ENCODE results near the gene WNK2.

Gene WNK2

DNA sequence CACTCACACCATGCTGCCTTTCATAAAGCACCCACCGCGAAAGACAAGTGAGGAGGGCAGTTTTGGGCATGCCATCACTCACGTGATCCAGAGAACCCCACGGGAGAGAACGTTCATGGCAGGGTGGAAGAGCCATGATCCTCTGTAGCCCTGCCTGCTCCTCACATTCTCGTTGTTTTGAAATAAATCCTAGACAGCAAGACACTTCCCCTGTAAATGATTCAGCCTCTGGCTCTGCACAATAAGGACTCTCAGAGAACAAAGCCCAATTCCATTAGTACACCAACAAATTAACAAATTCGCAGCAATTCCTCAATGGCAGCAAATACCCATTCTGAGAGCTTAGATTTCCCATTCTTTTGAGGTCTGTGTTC lies 71.5 kb downstream of the WNK2 start:
- DNase-seq (ENCODE audit: low read depth) = no peak

DNA sequence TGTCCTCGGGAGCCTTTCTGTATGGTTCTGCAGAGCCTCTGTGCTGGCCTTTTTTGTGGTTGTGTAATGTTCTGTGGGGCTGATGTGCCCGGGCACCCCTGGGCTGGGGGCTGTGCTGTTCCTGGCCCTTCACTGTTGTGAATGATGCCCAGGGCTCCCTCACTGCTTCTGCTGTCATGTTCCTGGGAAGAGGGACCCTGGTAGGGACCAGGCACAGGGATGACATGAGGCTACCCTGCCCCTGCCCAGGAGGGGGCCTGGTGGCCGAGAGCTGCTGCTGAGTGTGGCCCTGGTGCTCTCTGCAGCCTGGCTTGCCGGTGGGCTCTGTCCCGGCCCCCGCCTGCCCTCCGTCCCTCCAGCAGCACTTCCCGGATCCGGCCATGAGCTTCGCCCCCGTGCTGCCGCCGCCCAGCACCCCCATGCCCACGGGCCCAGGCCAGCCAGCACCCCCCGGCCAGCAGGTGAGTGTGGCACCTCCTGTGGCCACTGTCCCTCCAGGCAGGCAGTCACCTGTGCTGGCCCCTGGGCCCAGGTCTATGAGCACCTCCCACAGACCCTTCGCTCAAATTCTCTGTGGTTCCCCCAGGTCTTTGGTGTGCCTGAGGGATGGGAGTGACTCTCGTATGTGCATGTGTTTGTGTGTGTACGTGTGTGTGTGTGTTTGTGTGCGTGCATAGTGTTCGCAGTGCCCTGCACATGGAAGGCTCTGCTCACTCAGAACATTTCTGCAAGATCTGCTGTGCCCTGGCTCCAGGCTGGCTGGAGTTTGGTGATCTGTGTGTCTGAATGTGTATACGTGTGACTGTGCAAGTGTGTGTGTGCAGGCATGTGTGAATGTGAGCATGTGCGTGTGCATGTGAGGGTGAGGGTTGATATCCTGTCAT lies 72.3 kb downstream of the WNK2 start:
- DNase-seq (ENCODE audit: low read depth) = no peak

DNA sequence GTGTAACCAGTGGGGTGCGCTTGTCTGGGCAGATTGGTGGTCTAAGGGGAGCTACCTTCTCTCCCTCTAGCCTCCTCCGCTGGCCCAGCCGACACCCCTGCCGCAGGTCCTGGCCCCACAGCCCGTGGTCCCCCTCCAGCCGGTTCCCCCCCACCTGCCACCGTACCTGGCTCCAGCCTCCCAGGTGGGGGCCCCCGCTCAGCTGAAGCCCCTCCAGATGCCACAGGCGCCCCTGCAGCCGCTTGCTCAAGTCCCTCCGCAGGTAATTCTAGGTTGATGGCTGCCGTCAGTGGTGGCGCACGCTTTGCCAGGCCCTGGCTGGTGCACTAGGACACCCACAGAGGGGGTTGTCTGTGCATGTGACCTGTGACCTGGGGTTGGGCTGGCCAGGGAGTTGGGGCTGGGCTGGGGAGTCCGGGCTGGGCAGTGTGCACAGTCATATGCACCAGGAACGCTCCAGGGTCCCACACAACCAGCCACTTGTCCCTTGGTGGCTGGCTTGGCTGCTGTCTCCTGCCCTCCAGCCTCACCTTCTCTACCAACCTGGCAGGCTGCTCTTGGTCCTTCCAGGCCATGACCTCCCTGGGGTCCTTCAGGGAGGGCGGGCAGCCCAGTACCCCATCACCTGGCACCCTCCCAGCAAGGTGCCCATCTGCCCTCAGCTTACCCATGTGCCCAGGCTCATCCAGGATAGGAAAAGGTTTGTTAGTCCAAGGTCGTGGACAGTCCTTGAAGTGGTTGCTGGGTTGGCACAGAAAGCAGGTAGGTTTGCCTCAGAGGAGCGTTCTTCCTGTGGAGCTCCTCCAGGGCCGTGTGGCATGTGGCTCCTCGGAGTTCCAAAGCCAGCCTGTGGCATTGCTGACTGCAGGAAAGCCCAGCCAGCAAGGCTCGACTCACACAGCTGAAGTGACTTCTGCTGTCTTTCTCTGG lies 73.2 kb downstream of the WNK2 start:
- no peak for DNase-seq (ENCODE audit: low read depth)

DNA sequence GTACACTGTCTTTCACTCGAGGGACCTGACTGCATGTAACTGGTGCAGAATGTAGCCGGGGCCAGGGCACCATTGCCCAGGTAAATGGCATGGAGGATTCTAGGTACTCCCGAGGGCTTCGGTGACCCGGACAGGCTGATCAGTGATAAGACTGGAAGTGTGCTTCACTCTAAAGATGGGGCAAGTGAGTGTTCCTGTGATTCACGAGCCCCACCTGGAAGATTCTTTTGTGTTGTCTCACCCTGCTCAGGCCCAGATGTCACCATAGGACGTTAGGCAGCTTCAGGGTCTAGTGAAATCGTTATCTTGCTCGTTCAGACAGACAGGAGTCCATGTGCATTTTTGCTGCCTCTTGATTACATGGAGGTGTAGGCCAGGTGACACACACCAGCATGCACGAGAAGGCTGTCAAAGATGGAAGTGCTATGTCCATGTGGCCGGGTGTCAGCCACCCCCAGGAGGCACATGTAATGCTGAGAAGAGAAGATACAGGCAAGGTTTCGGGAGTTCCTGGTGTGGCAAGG lies 73.9 kb downstream of the WNK2 start:
- no peak for DNase-seq (ENCODE audit: low read depth)

DNA sequence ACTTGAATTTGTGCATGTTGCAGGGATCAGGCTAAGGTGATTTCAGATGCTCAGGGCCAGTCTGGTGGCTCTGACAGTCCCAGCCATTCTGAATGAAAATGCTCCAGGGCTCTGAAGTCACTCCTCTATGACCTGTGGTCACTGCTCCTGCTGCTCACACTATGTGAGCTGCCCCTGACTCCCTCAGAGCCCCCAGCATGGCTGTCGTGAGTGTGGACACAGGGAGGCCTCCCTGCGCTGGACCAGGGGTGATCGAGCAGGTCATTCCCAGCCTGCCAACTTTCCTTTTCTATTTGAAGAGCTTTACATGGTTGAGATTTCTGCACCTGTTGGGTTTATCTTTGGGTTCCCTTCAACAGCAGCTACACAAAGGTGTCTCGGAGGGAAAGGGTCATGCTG lies 74.5 kb downstream of the WNK2 start:
- DNase-seq (ENCODE audit: low read depth) = no peak

DNA sequence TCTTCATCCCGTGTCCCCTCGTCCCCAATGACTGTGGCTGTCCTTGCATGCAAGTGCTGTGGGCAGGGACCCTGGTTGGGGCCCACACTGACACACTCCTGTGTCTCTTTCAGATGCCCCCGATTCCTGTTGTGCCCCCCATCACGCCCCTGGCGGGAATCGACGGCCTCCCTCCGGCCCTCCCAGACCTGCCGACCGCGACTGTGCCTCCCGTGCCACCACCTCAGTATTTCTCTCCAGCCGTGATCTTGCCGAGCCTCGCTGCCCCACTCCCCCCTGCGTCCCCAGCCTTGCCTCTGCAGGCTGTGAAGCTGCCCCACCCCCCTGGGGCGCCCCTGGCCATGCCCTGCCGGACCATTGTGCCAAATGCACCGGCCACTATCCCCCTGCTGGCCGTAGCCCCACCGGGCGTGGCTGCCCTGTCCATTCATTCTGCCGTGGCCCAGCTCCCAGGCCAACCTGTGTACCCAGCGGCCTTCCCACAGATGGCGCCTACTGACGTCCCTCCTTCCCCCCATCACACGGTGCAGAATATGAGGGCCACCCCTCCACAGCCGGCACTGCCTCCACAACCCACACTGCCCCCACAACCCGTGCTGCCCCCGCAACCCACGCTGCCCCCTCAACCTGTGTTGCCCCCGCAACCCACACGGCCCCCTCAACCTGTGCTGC lies 75.0 kb downstream of the WNK2 start:
- DNase-seq (ENCODE audit: low read depth) = no peak

DNA sequence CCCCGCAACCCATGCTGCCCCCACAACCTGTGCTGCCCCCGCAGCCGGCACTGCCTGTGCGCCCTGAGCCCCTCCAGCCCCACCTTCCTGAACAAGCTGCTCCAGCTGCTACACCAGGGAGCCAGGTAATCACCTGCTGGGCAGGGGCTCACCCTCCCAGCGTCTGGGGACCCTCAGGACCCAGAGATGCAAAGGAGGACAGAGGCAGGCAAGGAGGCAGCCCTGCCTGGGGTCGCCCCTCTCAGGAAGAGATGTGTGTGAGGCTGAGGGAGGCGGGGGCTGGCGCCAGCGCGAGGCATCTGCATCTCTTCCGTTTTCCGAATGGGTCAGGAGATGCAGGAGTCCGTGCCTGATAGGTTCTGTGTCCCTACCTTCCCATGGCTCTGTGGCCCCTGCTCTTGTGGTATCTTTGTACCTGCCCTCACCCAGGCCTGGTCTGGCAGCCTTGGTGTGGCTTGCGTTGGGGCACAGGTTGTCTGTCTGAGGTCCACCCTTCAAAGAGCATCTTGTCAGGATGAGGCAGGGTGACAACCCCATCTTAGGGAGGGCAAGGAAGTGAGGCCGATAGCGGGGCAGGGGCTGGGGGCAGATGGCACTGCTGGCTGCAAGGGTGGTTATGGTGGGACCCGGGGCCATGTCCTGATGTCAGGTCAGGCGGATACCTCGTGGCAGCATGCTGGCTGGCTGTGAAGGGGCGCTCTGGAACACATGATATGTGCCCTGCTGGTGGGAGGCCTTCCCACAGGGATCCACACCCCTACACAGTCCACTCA lies 75.7 kb downstream of the WNK2 start:
- DNase-seq (ENCODE audit: low read depth) = no peak

DNA sequence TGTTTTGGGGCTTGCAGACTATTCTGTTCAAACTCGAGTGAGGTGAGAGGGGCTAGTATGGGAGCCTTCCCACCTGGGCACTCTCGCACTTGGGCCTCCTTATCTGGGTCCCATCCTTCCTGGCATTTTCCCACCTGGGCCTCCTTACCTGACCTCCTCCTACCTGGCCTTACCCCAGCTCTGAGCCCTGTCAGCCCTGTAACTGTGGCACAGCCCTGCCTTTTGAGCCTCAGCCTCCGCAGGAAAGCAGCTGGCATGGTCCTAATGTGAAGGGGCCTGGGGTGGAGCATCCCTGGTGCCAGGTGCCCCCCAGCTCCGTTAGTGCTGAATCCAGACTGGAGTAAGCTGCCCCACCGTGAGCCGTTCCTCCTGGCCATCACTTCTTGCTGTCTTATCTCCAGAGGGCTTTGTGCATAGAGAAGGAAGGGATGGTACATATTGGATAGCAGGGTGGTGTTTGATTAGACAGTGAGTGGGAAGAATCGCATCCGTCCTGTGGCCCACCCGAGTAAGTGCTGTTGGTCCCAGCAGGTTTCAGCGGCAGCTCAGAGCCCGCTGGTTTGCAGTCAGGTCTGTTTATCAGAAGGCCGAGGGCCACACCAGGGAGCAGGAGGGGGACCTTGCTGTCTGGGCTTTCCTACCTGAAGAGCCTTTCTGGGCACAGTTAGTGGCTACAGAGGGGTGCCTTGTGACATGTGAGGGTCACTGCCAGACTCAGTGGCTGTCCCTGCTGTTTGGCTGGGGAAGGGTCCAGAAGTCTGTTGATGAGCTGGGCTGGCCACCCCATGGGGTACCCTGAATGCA lies 76.5 kb downstream of the WNK2 start:
- no peak for DNase-seq (ENCODE audit: low read depth)

DNA sequence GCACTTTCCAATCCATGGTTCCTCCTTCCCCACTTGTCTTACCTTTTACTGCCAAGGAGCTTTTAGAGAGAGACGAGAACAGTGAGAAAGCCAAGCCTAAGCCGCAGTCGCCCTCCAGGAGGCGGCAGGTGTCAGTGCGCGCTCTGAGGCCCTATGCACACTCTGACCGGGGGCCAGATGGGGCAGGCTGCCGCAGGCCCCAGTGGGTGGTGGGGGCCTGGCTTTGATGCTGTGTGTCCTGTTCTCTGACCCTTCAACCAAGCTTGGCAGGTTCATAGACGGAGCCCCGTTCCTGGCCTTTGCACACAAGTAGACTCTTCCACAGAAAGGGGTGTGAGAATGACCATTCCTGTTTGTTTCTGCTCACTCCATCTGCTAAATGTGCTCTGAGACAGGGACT lies 77.3 kb downstream of the WNK2 start:
- no peak for DNase-seq (ENCODE audit: low read depth)

DNA sequence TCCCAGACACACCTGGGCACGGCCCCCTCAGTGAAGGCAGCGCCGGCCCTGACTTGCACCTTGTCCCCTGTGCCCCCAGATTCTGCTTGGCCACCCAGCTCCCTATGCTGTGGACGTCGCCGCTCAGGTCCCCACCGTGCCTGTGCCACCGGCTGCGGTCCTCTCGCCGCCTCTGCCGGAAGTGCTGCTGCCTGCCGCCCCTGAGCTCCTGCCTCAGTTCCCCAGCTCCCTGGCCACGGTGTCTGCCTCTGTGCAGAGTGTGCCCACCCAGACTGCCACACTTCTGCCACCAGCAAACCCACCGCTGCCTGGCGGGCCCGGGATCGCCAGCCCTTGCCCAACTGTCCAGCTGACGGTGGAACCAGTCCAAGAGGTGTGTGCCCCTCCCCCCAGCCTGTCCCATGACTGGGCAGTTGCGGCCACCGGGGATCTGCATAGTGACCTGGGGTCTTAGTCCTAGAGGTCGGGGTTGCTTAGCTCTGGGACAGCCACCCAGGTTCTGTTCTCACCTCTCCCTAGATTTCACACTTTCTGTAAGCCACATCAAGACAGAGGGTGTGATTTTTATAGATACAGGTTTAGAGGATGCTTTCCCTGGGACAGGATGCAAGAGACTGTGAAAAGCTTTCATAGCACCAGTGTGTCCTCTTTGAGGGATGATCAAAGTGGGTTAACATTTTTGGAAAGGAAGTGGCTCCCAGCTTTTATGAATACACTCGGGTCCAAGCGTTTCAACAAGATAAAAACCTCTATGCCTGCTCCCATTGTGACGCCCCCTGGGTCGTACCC lies 78.0 kb downstream of the WNK2 start:
- no peak for DNase-seq (ENCODE audit: low read depth)

DNA sequence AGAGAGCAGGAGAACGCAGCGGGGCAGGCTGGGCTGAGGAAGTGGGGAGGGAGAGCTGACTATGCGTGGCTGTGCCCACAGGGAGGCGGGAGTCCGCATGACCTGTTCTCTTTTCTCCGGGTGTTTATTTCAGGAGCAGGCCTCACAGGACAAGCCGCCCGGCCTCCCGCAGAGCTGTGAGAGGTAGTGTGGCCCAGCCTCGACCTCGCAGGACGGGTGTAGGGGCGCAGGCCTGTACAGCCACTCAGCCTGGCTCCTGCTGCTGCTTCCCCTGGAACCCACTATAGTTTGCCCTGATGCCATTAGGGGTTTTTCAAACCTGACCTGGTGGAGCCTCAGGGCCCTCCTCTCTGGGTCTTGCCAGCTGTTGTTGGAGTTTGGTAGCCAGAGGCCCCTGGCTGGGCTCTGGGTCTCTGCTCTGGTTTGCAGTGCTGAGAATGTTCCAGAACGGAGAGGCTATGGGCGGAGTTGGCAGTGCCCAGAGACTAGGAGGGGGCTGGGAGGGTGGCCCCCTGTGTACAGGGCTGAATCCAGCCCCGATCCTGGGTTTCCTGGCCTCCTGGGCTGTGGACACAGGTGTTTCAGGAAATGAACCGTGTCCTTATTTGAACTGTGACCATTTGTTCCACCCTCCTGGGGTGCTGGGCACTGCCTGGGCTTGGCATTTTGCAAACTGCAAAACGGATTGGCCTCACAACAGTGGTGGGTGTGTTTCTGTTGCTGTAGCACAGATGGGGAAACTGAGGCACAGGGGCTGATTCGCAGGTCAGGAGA lies 78.8 kb downstream of the WNK2 start:
- no peak for DNase-seq (ENCODE audit: low read depth)

DNA sequence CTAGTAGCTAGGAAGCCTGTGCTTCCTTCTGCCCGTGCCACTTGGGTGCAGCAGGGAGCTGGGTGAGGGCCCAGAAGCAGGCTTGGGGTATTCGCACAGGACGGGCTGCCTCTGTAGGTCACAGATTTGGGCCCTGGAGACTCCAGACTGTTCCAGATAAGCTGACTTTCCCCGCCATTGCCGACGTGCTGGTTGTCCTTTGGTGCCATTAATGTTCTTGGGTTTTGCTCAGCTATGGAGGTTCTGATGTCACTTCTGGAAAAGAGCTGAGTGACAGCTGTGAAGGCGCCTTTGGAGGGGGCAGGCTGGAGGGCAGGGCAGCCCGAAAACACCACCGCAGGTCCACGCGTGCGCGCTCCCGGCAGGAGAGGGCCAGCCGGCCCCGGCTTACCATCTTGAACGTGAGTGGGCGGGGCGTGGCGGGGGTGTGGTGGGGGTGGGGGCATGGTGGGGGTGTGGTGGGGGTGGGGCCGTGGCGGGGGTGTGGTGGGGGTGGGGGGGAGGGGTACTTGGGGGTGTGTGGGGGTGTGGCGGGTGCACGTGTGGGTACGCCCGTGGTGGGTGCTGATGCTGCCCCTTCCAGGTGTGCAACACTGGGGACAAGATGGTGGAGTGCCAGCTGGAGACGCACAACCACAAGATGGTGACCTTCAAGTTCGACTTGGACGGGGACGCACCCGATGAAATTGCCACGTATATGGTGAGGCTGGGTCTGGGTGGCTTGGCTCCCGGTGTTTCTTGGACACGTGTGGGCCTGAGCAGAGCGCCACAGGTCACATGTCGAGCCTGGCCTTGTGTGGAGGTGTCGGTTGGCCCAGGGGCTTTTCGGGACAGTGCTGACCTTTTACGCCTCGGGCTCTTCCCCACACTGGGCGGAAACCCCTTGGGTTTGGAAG lies 79.6 kb downstream of the WNK2 start:
- DNase-seq (ENCODE audit: low read depth) = no peak

DNA sequence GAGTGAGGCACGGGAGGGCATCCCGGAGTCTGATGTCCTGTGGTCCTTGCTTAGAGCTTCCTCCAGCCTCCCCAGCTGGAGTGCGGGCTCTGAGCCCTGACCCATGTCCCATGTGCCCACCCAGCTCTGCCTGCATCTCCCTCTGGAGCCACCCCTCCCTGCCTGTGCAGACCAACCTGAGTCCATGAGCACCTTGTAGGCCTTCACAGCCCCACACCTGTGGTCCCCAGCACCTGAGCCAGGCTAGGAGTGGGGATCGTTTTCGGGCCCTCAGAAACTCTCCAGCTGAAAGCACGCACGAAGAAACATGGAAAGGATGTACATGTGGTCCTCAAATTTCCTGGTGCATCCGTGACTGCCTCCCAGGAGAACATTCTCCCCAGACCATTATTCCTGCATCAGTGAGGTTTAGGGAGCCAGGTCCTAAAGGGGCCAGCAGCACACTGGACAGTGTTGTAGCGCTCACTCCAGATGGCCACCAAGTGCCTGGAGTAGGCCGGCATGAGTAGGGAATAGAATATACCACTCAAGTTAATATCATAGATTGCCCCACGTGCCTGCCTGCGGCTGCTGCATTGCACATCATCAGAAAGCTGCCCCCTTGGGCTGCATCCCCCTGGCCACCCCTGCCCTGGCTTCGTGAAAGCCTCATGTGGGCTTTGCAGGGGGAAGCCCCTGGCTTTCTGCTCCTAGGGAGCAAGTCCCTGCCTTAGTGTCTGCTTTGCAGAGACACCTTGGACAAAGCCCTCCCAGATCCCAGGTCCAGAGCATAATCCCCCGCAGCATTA lies 80.6 kb downstream of the WNK2 start:
- no peak for DNase-seq (ENCODE audit: low read depth)

DNA sequence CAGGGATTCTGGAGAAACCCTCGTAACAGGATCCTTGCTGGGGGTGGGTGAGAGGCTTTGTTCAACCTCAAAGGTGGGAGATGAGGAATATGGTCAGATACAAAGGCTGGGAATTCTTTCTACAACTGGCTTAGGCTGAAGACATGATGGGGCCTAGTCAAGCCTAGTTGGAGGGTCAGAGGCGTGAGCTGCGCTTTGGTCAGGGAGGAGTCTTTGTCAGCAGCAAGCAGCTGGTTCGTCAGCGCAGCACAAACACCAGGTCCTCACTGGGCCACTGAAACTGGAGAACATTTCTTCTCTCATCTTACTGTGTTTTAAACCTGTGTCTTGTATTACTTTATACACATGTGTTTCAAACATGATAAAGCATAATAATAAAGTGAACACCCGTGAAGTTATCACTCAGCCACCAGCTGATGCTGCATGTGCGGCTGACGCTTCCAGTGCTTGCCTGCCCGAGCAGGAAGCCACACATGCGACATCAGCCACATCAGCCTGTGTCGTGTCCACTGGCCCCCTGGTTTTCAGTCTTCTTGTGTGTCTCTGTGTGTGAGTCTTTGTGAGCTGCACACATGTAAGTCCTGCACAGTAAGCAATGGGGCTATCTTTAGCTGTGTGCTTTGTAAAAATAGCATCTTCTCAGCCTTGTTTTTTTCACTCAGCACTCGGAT lies 81.5 kb downstream of the WNK2 start:
- DNase-seq (ENCODE audit: low read depth) = no peak

DNA sequence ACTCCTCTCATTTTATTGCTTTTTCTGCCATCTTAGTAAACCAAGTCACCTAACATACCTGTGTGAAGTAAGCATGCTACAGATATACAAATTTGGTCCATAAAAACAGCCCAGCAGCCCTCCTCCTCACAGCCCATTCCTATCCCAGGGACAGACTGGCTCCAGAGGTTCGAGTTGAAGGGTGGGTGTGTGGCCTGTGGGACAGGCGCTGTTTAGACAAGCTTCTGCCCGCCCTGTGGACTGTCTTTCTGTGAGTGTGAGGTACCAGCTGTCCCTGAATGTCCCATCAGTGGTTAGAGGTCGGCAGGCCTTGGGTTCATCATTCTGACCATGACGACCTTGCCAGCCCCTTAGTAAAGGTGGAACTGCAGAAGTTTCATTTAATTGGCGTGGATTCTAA lies 82.0 kb downstream of the WNK2 start:
- no peak for DNase-seq (ENCODE audit: low read depth)

DNA sequence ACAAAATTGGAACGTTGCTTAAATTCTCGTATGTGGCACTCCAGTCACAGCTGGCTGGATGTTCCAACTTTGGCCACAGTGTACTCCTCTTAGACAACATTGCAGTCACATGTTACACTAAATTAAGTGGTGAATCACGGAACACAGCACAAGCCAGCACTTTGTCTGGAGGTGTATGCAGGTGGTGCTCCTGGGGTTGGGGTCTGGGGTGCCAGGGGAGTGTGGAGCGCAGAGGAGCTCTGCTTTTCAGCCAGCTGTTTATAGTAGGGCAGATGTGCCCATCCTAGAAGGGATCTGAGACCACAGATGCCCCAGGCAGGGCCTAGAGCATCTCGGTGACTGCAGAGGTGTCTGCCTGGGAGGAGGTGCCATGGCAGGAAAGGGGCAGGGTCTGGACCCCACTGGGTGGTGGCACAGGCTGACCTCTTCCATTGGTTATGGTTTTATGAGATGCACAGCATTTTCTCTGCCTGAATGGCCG lies 82.6 kb downstream of the WNK2 start:
- DNase-seq (ENCODE audit: low read depth) = no peak
